HEK293T (cell line): ENCODE measurements around the gene CACNA1C.

Experiments
- CTCF ChIA-PET: fragments of 350-600 bp; formaldehyde crosslinking; extraction: SDS; loops from one replicate; lab custom pipeline; 2021; ENCODE audit warnings: antibody characterized with exemption, inconsistent platforms; lab: Yijun Ruan, JAX
- POLR2A ChIA-PET: fragments of 350-600 bp; formaldehyde crosslinking; extraction: SDS; loops from one replicate; lab custom pipeline; 2020; ENCODE audit warnings: antibody characterized with exemption, inconsistent platforms; lab: Yijun Ruan, JAX
- DNase-seq: peaks from one replicate; pipeline ENCODE4 v3.0.0; 2012; ENCODE audit warnings: mixed read lengths; ENCODE audit errors: extremely low spot score
- ARNT ChIP-seq: fragments of 450-650 bp; IDR thresholded peaks from 2 replicates; pipeline ENCODE4 v1.6.1; 2017; ENCODE audit warnings: mild to moderate bottlenecking
- BHLHE40 ChIP-seq: fragments of 450-650 bp; IDR thresholded peaks from 2 replicates; pipeline ENCODE4 v1.6.1; 2016; ENCODE audit warnings: mild to moderate bottlenecking, moderate library complexity, borderline replicate concordance
- CTBP1 ChIP-seq: fragments of 450-650 bp; IDR thresholded peaks from 2 replicates; pipeline ENCODE4 v1.6.1; 2016; ENCODE audit warnings: borderline replicate concordance
- ELF4 ChIP-seq: fragments of 450-650 bp; IDR thresholded peaks from 2 replicates; pipeline ENCODE4 v1.6.1; 2017; ENCODE audit warnings: antibody characterized with exemption
- FOXA1 ChIP-seq: fragments of 450-650 bp; IDR thresholded peaks from 2 replicates; pipeline ENCODE4 v1.6.1; 2016; ENCODE audit warnings: mild to moderate bottlenecking
- FOXK2 ChIP-seq: fragments of 450-650 bp; IDR thresholded peaks from 2 replicates; pipeline ENCODE4 v1.6.1; 2016; ENCODE audit warnings: mild to moderate bottlenecking
- FOXM1 ChIP-seq: fragments of 450-650 bp; IDR thresholded peaks from 2 replicates; pipeline ENCODE4 v1.6.1; 2017; ENCODE audit warnings: mild to moderate bottlenecking, borderline replicate concordance
- HDGF ChIP-seq: fragments of 450-650 bp; IDR thresholded peaks from 2 replicates; pipeline ENCODE4 v1.6.1; 2017; ENCODE audit warnings: antibody characterized with exemption, borderline replicate concordance
- L3MBTL2 ChIP-seq: fragments of 450-650 bp; conservative IDR thresholded peaks from 2 replicates; pipeline ENCODE4 v1.6.1; 2016; ENCODE audit warnings: mild to moderate bottlenecking
- LEF1 ChIP-seq: fragments of 450-650 bp; IDR thresholded peaks from 2 replicates; pipeline ENCODE4 v1.6.1; 2017; ENCODE audit warnings: mild to moderate bottlenecking, borderline replicate concordance
- NFRKB ChIP-seq: fragments of 450-650 bp; IDR thresholded peaks from 2 replicates; pipeline ENCODE4 v1.6.1; 2016; ENCODE audit warnings: mild to moderate bottlenecking, moderate library complexity
- PKNOX1 ChIP-seq: fragments of 450-650 bp; IDR thresholded peaks from 2 replicates; pipeline ENCODE4 v1.6.1; 2016
- SP1 ChIP-seq: fragments of 450-650 bp; IDR thresholded peaks from 2 replicates; pipeline ENCODE4 v1.6.1; 2017
- SUZ12 ChIP-seq: fragments of 450-650 bp; IDR thresholded peaks from 2 replicates; pipeline ENCODE4 v1.6.1; 2016; ENCODE audit warnings: mild to moderate bottlenecking
- TARDBP ChIP-seq: fragments of 450-650 bp; IDR thresholded peaks from 2 replicates; pipeline ENCODE4 v1.6.1; 2016
- ZNF384 ChIP-seq: fragments of 450-650 bp; IDR thresholded peaks from 2 replicates; pipeline ENCODE4 v1.6.1; 2016

The CACNA1C gene

GRCh38 chr12:2642896-2643425, 590.2 kb downstream of the CACNA1C start:
- TF ChIP-seq ARNT (no peak), SP1 (no peak), FOXM1 (no peak), BHLHE40 (no peak), CTBP1 (no peak)
- CTCF ChIA-PET: no interaction called here
- DNase-seq: no peak
- POLR2A ChIA-PET: no interaction called here

- TF ChIP-seq FOXK2: no peak
- TF ChIP-seq SP1: no peak
- no peak for TF ChIP-seq BHLHE40
- no peak for TF ChIP-seq NFRKB
- no peak for TF ChIP-seq TARDBP
- no peak for TF ChIP-seq L3MBTL2
- TF ChIP-seq ELF4: no peak
- no peak for TF ChIP-seq ZNF384
- no peak for TF ChIP-seq SUZ12
- no peak for TF ChIP-seq HDGF
- TF ChIP-seq CTBP1: no peak
- TF ChIP-seq LEF1: no peak
- no peak for TF ChIP-seq FOXM1
- TF ChIP-seq FOXA1: no peak
- no peak for TF ChIP-seq ARNT
- TF ChIP-seq PKNOX1: no peak
- ChIA-PET POLR2A (no interaction called here), CTCF (interaction anchor here (1.2 kb wide), 1 partner anchor 19 kb away, joined by 3 read pairs; no protein-coding TSS in a partner anchor)
- DNase-seq: no peak
These were observed 590.9 kb downstream of the CACNA1C start for GRCh38 chr12:2643576-2644135.

- TF ChIP-seq ARNT (no peak), FOXA1 (no peak), FOXK2 (no peak), ELF4 (no peak), L3MBTL2 (no peak), FOXM1 (no peak), HDGF (no peak), ZNF384 (no peak), LEF1 (no peak), CTBP1 (no peak), PKNOX1 (no peak)
- CTCF ChIA-PET: interaction anchor here (1.2 kb wide), 1 partner anchor 20 kb away, joined by 3 read pairs; no protein-coding TSS in a partner anchor
- DNase-seq: no peak
- POLR2A ChIA-PET: no interaction called here
These were observed 592.1 kb downstream of the CACNA1C start for GRCh38 chr12:2644683-2645405.

- no peak for DNase-seq
- ChIA-PET CTCF (no interaction called here), POLR2A (interaction anchor here (0.6 kb wide), 1 partner anchor 28 kb away, joined by 4 read pairs; no protein-coding TSS in a partner anchor)
- TF ChIP-seq BHLHE40 (no peak), L3MBTL2 (no peak), NFRKB (no peak), HDGF (no peak), TARDBP (no peak), PKNOX1 (no peak)
These were observed 592.7 kb downstream of the CACNA1C start for GRCh38 chr12:2645460-2645859.

- TF ChIP-seq FOXM1 (no peak), ARNT (no peak), SP1 (no peak), BHLHE40 (no peak), FOXA1 (no peak), L3MBTL2 (no peak), ELF4 (no peak), LEF1 (no peak), NFRKB (no peak), ZNF384 (no peak), HDGF (no peak), PKNOX1 (no peak), CTBP1 (no peak), FOXK2 (no peak), TARDBP (no peak)
- no peak for DNase-seq
- POLR2A ChIA-PET: no interaction called here
- CTCF ChIA-PET: no interaction called here
These were observed 593.6 kb downstream of the CACNA1C start for GRCh38 chr12:2646341-2646740.
